A549 treated with AZD2906 at 1 μM for 4 hours (cell line): ENCODE results near the gene KCNIP2. TPM values are rescaled to one million over a fixed set of nuclear protein-coding genes. Genes with fewer than 3 reads are reported as not detected.

Experiments
- total RNA-seq: library from RNA; stranded (reverse); fragments of 200-300 nt; extraction: Qiagen RNA extraction; gene quantifications from 5 replicates; pipeline ENCODE4 v1.2.3, GENCODE V29; 2022

KCNIP2 gene
- total RNA-seq: 0.35 to 0.60 TPM (median 0.47 TPM) in 5 replicates

DNA sequence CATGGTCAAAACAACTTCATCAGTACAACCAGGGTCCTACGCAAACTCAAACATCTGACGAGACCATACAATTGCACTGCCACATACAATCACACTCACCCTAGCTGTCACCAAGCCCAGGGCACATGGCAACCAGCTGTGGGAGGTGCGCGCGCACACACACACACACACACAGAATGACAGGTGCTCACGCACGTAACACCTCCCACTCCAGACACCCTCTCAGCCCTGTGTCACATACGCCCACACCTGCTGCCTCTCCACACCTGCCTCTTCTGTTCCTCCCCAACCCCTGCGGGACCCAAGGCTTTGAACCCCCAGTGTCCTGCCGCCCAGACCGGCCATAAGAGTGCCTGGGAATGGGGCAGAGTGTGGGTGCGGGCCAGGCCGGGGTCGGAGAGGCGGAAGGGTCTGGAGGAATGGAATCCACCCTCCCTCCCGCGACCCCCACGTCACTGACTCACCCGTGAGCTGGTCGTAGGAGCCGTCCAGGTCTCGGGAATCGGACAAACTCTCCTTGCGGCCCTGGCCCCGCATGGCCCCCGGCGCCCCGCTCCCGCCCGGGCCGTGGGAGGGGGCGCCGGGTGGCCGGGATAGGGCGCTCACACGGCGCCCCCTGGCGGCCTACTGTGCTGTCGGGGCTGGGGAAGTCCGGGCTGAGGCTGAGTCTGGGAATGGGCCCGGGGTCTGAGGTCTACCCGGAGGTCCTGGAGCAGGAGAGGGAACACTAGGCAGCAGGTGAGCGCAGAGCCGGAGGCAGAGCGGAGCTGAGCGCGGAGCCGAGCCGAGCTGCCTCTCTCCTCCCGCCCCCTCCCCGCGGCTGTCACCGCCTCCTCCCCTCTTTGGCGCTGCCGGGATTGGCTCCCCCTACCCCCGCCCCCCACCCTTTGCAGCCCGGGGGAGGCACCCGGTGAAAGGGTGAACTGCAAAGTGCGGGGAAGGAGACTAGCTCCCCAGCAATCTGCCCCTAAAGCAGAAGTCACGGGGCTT lies at the start of gene KCNIP2:
Gene KCNIP2 (minus strand): TSS at position 769 of the 990 bp plus-strand sequence. CDS start 232 bp downstream, at position 537.

DNA sequence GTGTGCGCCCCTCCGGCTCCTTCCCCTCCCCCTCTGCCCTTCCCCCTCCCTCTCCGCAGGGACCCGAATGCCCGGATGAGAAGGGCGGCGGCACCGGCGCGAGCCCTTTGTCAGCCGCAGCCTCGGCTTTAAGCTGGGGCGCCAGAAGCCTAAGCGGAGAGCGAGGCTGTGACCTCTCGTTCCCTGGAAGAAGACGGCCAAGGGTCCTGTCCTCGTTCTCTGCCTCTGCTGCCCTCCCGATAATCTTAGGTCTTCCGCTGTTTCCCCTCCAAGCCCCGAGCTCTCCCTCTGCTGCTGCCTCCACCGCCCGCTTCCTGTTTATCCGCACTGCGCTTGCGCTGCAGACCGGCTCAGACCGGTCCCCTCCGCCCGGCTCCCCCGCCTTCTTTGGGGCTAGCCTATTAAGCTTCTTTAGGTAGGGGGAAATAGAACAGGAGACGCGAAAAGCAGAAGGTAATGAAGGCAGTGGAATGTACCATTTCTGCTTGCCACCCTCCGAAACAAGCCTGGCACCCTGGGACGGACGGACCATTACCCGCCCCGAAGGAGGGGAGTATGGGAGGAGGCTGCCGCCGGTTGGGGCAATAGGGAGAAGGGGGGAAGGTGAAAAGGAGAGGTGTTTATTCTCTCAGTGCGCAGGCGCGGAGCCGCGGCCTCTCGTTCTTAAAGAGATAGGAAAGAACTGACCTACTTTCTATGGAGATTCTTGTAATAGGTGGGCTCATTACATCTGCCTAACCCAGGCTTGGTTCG lies 25.3 kb downstream of the KCNIP2 start, which contains the start of gene OGA:
Gene OGA (minus strand): TSS at position 326 of the 753 bp plus-strand sequence. CDS start 422 bp downstream, outside the sequence.

DNA sequence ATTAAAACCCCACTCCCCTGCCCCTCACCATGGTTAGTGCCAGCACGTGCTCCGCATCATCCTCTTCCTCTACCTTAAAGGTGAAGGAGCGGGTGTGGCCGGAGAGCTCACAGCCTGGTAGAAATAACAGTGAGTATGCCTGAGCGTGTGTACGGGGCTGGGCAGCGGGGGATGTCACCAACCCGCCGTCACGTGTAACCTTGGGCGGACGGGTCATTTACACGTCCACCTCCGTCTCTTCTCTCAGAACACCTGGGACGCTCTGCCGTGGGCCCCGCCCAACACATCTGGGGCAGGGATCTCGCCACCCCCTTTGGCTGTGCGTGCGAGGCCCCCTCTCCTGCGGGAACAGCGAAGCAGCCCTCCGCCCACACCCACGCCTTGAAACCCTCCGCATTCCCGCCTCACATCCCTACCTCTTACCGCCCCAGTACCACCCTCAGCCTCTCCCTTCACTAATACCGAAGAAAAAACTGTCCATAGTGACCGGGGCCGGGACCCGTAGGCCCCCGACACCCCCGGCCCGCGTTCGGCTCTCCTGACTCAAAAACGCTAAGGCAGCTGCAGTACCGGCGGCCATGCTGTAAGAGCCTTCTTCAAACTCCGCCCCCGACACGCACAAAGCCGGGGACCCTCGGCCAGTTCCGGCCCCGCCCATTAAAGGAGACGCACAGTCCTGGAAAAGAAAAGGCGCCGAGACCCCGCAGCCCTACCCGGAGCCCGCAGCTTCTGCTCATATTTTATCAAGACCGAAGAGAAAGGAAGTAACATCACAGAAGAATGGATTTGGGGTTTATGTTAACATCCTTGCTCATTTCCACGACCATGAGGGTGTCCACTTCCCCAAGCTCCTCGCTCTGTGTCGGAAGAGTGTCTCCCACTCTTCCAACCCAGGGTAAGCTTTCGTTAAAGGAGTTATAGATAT lies 60.5 kb downstream of the KCNIP2 start, which contains the start of gene NPM3:
Gene NPM3 (minus strand): TSS at position 636 of the 925 bp plus-strand sequence. CDS start 56 bp downstream, at position 580.

Other genes starting within 250 kb of the KCNIP2 start
- gene FBXW4, start 148.6 kb downstream of the KCNIP2 start, total RNA-seq: 19.2 to 27.2 TPM (median 22.2 TPM) in 5 replicates
- 0.08 to 0.09 TPM in 2 of 5 replicates, not detected in the others for gene FGF8, start 67.7 kb downstream of the KCNIP2 start, total RNA-seq
- gene NPM3, start 60.4 kb downstream of the KCNIP2 start, total RNA-seq: 100 to 124 TPM (median 120 TPM) in 5 replicates
- gene OGA, start 25.4 kb downstream of the KCNIP2 start, total RNA-seq: 63.4 to 85.8 TPM (median 65.4 TPM) in 5 replicates
- 9.6 to 12.1 TPM (median 11.1 TPM) in 5 replicates for gene ARMH3, start 212.4 kb upstream of the KCNIP2 start, total RNA-seq
- 27.6 to 38.9 TPM (median 36.3 TPM) in 5 replicates for gene HPS6, start 221.5 kb upstream of the KCNIP2 start, total RNA-seq